Type B pancreatic cell (in vitro differentiated cells): Measurements from ENCODE around the gene AFF3. TPM values are rescaled to one million over a fixed set of nuclear protein-coding genes. Genes with fewer than 3 reads are reported as not detected.
"Not testable (repeated sequence)": the region's sequence is repeated elsewhere in the genome, so short reads cannot be mapped to it uniquely, and the experiment has no call there.

ENCODE experiments used
- DNase-seq: peaks from one replicate; pipeline ENCODE4 v3.0.0; 2021; ENCODE audit warnings: mixed read lengths; ENCODE audit not compliant: unreplicated experiment; ENCODE audit errors: extremely low spot score
- H3K27ac Mint-ChIP-seq: 2 replicates; pipeline ENCODE4 v1.8.0; 2021; ENCODE audit warnings: mild to moderate bottlenecking, mixed read lengths
- H3K27me3 Mint-ChIP-seq: 2 replicates; pipeline ENCODE4 v1.8.0; 2021; ENCODE audit warnings: mixed read lengths
- H3K36me3 Mint-ChIP-seq: 2 replicates; pipeline ENCODE4 v1.8.0; 2021; ENCODE audit warnings: mixed read lengths
- H3K4me1 Mint-ChIP-seq: one replicate; pipeline ENCODE4 v1.8.0; 2021; ENCODE audit warnings: mixed read lengths; ENCODE audit not compliant: unreplicated experiment
- H3K4me3 Mint-ChIP-seq: 2 replicates; pipeline ENCODE4 v1.8.0; 2021; ENCODE audit warnings: mild to moderate bottlenecking, mixed read lengths
- H3K9me3 Mint-ChIP-seq: 2 replicates; pipeline ENCODE4 v1.8.0; 2021; ENCODE audit warnings: mixed read lengths
- total RNA-seq: library from RNA; stranded (reverse); gene quantifications from 2 replicates; pipeline ENCODE4 v1.2.1, GENCODE V29; 2021; ENCODE audit warnings: low replicate concordance
- TF ChIP-seq, protein P1 (sequence below): fragments of 200-600 bp; sonication (generic); conservative IDR thresholded peaks from 2 replicates; pipeline ENCODE4 v1.5.0; 2021; ENCODE audit warnings: antibody characterized with exemption, mild to moderate bottlenecking

AFF3 gene
- total RNA-seq, 1 donor from 2014 or later: 29.2 TPM

GRCh38 chr2:99936065-99936464, 206.3 kb downstream of the AFF3 start:
- Mint-ChIP-seq H3K4me3 (no peak overlapping the region), H3K27ac (no peak overlapping the region), H3K9me3 (peaks cover 4% of the 10 kb centered on the region), H3K36me3 (no peaks in the 10 kb centered on the region), H3K4me1 (peaks cover 9% of the 10 kb centered on the region), H3K27me3 (peaks cover 35% of the 10 kb centered on the region)
- TF ChIP-seq, protein P1, sequence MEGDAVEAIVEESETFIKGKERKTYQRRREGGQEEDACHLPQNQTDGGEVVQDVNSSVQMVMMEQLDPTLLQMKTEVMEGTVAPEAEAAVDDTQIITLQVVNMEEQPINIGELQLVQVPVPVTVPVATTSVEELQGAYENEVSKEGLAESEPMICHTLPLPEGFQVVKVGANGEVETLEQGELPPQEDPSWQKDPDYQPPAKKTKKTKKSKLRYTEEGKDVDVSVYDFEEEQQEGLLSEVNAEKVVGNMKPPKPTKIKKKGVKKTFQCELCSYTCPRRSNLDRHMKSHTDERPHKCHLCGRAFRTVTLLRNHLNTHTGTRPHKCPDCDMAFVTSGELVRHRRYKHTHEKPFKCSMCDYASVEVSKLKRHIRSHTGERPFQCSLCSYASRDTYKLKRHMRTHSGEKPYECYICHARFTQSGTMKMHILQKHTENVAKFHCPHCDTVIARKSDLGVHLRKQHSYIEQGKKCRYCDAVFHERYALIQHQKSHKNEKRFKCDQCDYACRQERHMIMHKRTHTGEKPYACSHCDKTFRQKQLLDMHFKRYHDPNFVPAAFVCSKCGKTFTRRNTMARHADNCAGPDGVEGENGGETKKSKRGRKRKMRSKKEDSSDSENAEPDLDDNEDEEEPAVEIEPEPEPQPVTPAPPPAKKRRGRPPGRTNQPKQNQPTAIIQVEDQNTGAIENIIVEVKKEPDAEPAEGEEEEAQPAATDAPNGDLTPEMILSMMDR: no peak
- no peak for DNase-seq

GRCh38 chr2:99935662-99936061, 206.7 kb downstream of the AFF3 start:
- peaks cover 9% of the 10 kb centered on the region for H3K4me1 Mint-ChIP-seq
- DNase-seq: no peak
- H3K27ac Mint-ChIP-seq: no peak overlapping the region
- peaks cover 4% of the 10 kb centered on the region for H3K9me3 Mint-ChIP-seq
- TF ChIP-seq, protein P1: no peak
- no peak overlapping the region for H3K4me3 Mint-ChIP-seq
- H3K27me3 Mint-ChIP-seq: peaks cover 38% of the 10 kb centered on the region
- no peaks in the 10 kb centered on the region for H3K36me3 Mint-ChIP-seq

GRCh38 chr2:99933894-99934650, 208.3 kb downstream of the AFF3 start:
- Mint-ChIP-seq H3K27me3 (peaks cover 43% of the 10 kb centered on the region), H3K9me3 (peaks cover 4% of the 10 kb centered on the region), H3K4me3 (no peak overlapping the region)

DNA sequence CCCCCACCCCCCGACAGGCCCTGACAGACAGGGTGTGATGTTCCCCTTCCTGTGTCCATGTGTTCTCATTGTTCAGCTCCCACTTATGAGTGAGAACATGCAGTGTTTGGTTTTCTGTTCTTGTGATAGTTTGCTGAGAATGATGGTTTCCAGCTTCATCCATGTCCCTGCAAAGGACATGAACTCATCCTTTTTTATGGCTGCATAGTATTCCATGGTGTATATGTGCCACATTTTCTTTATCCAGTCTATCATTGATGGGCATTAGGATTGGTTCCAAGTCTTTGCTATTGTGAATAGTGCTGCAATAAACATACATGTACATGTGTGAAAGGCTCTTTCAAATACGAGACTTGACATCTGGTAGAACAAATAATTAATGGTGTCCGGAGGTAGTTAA, 208.9 kb downstream of the AFF3 start:
- H3K36me3 Mint-ChIP-seq, H3K27ac Mint-ChIP-seq, H3K9me3 Mint-ChIP-seq, H3K4me3 Mint-ChIP-seq, DNase-seq, H3K4me1 Mint-ChIP-seq: not testable (repeated sequence)
- H3K27me3 Mint-ChIP-seq: peaks cover 39% of the 10 kb centered on the region

More at GRCh38 chr2:99933894-99934650, 208.3 kb downstream of the AFF3 start:
- Mint-ChIP-seq H3K36me3 (no peaks in the 10 kb centered on the region), H3K4me1 (peaks cover 9% of the 10 kb centered on the region), H3K27ac (no peak overlapping the region)
- TF ChIP-seq, protein P1: no peak
- no peak for DNase-seq

- H3K27me3 Mint-ChIP-seq: peaks cover 24% of the 10 kb centered on the region
- TF ChIP-seq, protein P1: no peak
- H3K27ac Mint-ChIP-seq: no peak overlapping the region
- H3K36me3 Mint-ChIP-seq: peaks cover 6% of the 10 kb centered on the region
- no peak for DNase-seq
- H3K9me3 Mint-ChIP-seq: no peaks in the 10 kb centered on the region
- H3K4me1 Mint-ChIP-seq: peaks cover 4% of the 10 kb centered on the region
- no peak overlapping the region for H3K4me3 Mint-ChIP-seq
These were observed 213.8 kb downstream of the AFF3 start for GRCh38 chr2:99928470-99929053.

DNA sequence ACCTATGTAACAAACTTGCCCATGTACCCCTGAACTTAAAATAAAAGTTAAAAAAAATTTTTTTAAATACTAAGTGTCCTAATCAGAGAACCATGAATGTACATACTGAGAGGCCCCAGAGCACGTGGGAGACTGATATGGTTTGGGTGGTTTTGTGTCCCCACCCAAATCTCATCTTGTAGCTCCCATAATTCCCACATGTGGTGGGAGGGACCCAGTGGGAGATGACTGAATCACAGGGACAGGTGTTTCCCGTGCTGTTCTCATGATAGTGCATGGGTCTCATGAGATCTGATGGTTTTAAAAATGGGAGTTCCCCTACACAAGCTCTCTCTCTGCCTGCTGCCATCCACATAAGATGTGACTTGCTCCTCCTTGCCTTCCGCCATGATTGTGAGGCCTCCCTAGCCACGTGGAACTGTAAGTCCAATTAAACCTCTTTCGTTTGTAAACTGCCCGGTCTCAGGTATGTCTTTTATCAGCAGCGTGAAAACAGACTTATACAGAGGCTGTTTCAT, 214.6 kb downstream of the AFF3 start:
- DNase-seq, H3K4me1 Mint-ChIP-seq, H3K36me3 Mint-ChIP-seq, H3K4me3 Mint-ChIP-seq, H3K9me3 Mint-ChIP-seq, H3K27ac Mint-ChIP-seq: not testable (repeated sequence)
- peaks cover 24% of the 10 kb centered on the region for H3K27me3 Mint-ChIP-seq
